GM18951 (cell line): Measurements from ENCODE around the gene IGSF9B.

Experiments used
- POLR2A ChIP-seq: IDR thresholded peaks from 4 replicates; pipeline ENCODE4 v1.6.1; 2011; ENCODE audit warnings: mild to moderate bottlenecking; ENCODE audit not compliant: insufficient read length, insufficient read depth; ENCODE audit errors: extremely low read depth
- in situ Hi-C: fragments of 300-500 bp; cut with MboI; formaldehyde crosslinking; loops from one replicate; pipeline ENCODE4 v1.12.0; 2022; ENCODE audit warnings: low sequenced_read_pairs, mixed read lengths, inconsistent platforms; ENCODE audit not compliant: unreplicated experiment

IGSF9B gene

DNA sequence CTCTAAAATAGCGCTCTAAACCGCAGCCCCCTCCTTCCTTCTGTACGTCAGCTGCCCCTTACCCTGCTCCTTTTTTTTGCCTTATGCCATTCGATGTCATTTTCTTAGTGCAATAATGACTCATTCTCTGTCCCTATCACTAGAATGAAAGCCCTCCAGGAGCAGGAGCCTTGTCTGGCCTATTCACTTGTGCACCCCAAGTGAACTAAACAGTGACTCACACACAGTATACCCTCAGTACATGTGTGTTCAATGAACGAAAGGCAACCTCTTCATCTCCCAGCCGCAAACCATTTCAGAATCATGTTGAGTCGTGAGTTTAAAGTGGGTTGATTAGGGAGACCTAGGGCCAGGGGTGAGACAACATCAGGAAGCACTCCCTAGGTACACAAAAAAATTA lies 60.7 kb downstream of the IGSF9B start:
- TF ChIP-seq POLR2A = no peak
- in situ Hi-C loops = no loop called here

GRCh38 chr11:133895551-133895950 lies 61.2 kb downstream of the IGSF9B start:
- in situ Hi-C loops = no loop called here
- no peak for TF ChIP-seq POLR2A

GRCh38 chr11:133895061-133895479 lies 61.7 kb downstream of the IGSF9B start:
- in situ Hi-C loops = no loop called here
- no peak for TF ChIP-seq POLR2A

DNA sequence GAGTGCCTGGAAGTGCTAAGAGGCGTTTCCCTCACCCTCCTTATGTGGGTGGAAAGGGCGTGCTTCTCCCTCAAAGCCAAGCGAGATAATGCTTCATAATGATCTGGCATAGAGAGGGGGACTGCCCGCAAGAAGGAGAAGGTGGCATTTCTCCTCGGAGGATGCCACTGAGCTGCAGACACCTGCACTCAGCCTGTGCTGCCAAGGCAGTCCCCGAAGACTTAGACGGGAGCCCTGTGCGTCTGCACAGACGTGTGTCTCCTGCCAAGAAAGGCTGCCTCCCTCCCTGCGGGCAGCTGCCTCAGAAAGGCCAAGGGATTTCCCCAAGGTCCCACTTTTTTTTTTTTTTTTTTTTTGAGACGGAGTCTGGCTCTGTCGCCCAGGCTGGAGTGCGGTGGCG lies 63.4 kb downstream of the IGSF9B start:
- in situ Hi-C loops = no loop called here
- no peak for TF ChIP-seq POLR2A

DNA sequence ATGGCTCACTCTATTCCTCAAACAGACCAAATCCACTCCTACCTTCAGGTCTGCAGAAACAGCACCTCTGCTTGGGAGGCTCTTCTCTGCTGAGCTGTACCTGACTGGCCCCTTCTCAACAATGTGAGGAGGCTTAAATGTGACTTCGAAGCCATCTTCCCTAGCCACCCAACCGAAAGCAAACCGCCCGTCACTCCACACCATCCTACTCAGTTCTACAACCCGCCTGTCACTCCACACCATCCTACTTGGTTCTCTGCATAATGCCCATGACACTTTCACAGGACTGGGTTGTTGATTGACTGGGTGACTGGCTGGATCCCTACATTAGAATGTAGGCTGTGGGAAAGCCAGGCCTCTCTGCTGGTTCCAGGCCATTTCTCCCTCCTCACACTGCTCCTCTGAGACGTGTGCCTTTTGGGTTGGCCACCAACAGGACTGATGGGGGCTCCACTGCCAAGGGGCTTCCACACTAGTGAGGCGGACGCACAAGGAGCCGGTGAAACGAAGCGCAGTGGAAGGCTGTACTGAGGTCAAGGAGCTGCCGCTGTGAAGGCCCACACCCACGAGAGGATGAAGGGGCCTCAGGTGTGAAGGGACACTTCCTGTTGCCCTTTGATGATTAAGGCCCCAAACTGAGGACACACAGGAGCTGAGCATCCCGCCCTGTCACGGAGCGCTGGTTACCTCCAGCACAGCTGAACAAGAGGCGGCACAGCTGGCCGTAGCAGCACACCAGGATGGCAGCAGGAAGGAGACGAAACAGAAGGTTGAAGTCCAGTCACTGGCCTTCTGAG lies 64.0 kb downstream of the IGSF9B start:
- no peak for TF ChIP-seq POLR2A
- in situ Hi-C loops = no loop called here

DNA sequence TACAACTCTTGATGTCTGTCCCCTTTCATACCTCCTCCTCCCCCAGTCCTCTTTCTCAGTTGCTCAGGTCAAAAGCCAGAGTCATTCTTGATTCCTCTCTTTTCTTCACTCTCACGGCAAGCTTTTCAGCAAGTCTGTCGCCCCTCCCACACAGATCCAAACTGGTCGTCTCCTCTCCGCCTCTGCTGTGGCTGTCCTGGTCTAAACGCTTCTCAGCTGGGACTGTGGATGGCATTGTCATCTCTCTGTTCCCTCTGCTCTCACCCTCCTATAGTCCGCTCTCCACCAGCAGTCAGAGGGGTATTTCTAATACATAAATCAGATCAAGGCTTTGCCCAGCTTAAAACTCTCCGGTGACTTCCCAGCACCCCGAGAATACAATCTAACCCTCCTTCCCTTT lies 64.6 kb downstream of the IGSF9B start:
- no peak for TF ChIP-seq POLR2A
- in situ Hi-C loops = no loop called here

GRCh38 chr11:133889893-133890292 lies 66.9 kb downstream of the IGSF9B start:
- TF ChIP-seq POLR2A = no peak
- in situ Hi-C loops = no loop called here

DNA sequence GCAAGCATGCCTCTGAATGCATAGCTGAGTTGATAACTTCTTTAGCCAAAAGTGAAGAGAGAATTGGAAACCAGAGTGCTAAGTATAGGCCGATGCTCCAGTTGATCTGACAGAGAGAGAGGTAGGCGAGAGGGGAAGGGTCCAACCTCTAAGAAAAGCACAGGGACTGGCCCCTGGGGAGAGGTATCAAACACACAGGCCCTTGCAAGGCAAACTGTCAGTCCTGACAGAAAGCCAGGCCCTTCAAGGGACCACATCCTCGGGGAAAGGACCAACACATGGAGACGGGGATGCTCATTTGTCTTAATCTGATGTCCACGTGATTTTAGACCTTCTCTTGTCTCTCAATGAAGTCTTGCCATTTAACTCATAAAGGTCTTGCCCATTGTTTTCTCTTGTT lies 67.6 kb downstream of the IGSF9B start:
- TF ChIP-seq POLR2A = no peak
- in situ Hi-C loops = no loop called here

DNA sequence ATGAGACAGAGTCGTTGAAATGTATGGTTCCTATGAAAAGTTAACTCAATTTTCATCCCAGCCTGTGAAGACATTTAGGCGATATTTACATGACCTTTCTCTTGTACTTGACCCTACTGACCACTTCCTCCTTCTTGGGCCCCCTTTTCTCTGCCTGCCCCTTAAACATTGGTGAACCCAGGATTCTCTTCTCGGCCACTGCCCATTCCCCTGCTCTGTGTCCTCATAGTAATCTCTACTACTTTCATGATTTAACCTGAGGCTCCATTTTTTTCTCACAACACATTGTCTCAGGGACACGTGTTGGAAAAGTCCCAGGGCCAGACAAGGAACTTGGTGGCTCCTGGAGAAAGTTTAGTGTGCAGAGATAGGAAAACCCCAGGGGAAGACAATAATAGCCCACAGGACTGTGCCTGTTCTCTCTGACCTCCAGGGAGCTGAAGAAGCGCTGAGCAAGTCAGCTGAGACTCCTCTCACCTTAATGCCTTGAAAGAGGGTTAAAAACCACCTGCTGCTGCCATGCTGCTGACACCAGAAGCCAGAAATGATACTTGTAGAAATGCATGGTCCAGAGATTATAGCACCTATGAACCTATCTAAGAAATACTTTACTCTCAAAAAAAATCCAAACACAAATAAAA lies 69.0 kb downstream of the IGSF9B start:
- TF ChIP-seq POLR2A = no peak
- in situ Hi-C loops = no loop called here

DNA sequence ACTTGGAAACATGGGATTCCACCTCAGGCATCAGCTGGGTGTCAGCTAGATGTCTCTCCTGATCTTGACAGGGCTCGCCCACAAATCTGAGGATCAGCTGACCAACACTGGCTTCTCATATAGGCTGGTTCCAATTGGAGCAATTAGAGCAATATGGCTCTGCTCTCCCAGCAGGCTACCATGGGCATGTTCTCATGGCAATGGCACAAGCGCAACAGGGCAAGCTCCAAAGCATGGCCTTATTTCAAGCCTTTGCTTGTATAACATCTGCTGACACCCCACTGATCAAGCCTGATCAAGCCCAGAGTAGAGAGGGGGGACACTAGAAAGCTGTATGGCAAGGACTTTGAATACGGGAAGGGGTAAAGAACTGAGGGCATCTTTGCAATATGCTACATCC lies 70.7 kb downstream of the IGSF9B start:
- no peak for TF ChIP-seq POLR2A
- in situ Hi-C loops = no loop called here

- TF ChIP-seq POLR2A = no peak
- in situ Hi-C loops = no loop called here
Measured at GRCh38 chr11:133872160-133872559, 84.6 kb downstream of the IGSF9B start.

DNA sequence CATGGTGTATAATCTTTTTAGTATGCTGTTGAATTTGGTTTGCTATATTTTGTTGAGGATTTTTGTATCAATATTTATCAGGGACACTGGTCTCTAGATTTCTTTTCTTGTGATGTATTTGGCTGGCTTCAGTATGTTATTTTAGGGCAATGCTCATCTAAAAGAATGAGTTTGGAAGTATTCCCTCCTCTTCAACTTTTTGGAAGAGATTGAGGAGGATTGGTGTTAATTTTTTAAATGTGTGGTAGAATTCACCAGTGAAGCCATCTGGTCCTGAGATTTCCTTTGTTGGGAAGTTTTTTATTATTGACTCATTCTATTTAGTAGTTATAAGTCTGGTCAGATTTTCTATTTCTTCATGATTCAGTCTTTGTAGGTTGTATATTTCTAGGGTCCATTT lies 89.3 kb downstream of the IGSF9B start:
- TF ChIP-seq POLR2A = no peak
- in situ Hi-C loops = no loop called here

DNA sequence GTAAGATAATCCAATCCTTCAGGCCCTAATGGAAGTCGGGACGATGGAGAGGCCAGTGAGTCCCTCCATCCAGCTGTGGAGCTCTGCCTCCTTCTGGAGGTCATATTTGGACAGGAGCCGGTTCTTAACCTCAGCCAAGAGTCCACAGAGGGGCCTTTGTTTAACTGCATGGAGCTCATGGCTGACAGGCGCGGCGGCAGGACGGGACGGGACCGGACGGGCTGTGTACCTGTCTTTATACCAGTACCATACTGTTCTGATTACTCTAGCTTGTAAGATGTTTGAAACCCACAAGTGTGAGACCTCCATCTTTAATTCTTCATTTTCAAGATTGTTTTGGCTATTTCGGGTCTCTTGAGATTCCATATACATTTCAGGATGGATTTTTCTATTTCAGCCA lies 91.3 kb downstream of the IGSF9B start:
- in situ Hi-C loops = no loop called here
- no peak for TF ChIP-seq POLR2A

- no peak for TF ChIP-seq POLR2A
- in situ Hi-C loops = no loop called here
Measured at GRCh38 chr11:133864756-133865155, 92.0 kb downstream of the IGSF9B start.
